HepG2 (cell line): ENCODE data around the gene SGTB. TPM values are rescaled to one million over a fixed set of nuclear protein-coding genes. Genes with fewer than 3 reads are reported as not detected.

ENCODE experiments used
- ATAC-seq: fragments of 200-7000 bp; cut with Tn5 transposase; 3 replicates; pipeline ENCODE4 v1.9.1; 2020; ENCODE audit warnings: mild to moderate bottlenecking, moderate library complexity
- BruUV-seq: library from RNA; stranded (reverse); fragments of 400-500 nt; replicated peaks from 2 replicates; lab custom pipeline; 2021; lab: Mats Ljungman, UMichigan
- CTCF ChIA-PET: fragments of 300-600 bp; formaldehyde crosslinking; extraction: SDS; loops from one replicate; lab custom pipeline; 2021; ENCODE audit warnings: low total read pairs, inconsistent platforms, low intra/inter-chr PET ratio; lab: Yijun Ruan, JAX
- POLR2A ChIA-PET: fragments of 350-600 bp; sonication (Branson Sonifier 250); formaldehyde crosslinking; loops from one replicate; lab custom pipeline; 2020; ENCODE audit warnings: antibody characterized with exemption, inconsistent platforms; lab: Yijun Ruan, JAX
- DNase-seq: peaks from one replicate; pipeline ENCODE4 v3.0.0-alpha.2; 2015; ENCODE audit warnings: low spot score
- FAIRE-seq: peaks from 3 replicates; lab custom pipeline; 2011; peaks lifted over from hg19 to GRCh38; lab: Jason Lieb, UNC
- H2AFZ ChIP-seq: one replicate; pipeline ENCODE4 v1.6.1; 2011; ENCODE audit warnings: low read length, inconsistent platforms
- H3K27ac ChIP-seq: fragments of 300-600 bp; 3 replicates; pipeline ENCODE4 v1.8.0; 2011; ENCODE audit warnings: mixed run types, mild to moderate bottlenecking, mixed read lengths, low read length, inconsistent platforms; ENCODE audit not compliant: insufficient read depth; ENCODE audit errors: extremely low read length
- H3K27me3 ChIP-seq, 2 experiments: fragments of 200-600 bp in 1 of 2; 2 replicates in 1 of 2; 3 replicates in 1 of 2; pipeline versions ENCODE4 v1.6.0 to v1.8.0; 2011; ENCODE audit warnings: low read length in 2 of 2, mild to moderate bottlenecking in 2 of 2, moderate library complexity in 2 of 2, inconsistent platforms in 1 of 2; ENCODE audit not compliant: insufficient read depth in 2 of 2, control insufficient read depth in 1 of 2
- H3K36me3 ChIP-seq, 2 experiments: fragments of 200-600 bp in 1 of 2; replicated peaks in 1 of 2; 2 replicates in 1 of 2; 3 replicates in 1 of 2; pipeline versions ENCODE4 v1.5.1 to v1.8.0; 2011; ENCODE audit warnings: low read length in 2 of 2, inconsistent platforms in 1 of 2; ENCODE audit not compliant: insufficient read depth in 2 of 2, control insufficient read depth in 1 of 2
- H3K4me1 ChIP-seq: 2 replicates; pipeline ENCODE4 v1.5.1; 2012; ENCODE audit warnings: low read length, inconsistent platforms; ENCODE audit not compliant: insufficient read depth
- H3K4me2 ChIP-seq: 2 replicates; pipeline ENCODE4 v1.6.0; 2011; ENCODE audit warnings: low read depth, low read length, inconsistent platforms
- H3K4me3 ChIP-seq, 3 experiments: fragments of 200-600 bp in 1 of 3; sonication (generic), shearing (Covaris generic) in 1 of 3; replicated peaks in 1 of 3; 2 replicates each; pipeline ENCODE4 v1.5.1; 2011 to 2016; ENCODE audit warnings: low read length in 3 of 3, inconsistent platforms in 2 of 3, low read depth in 2 of 3, mild to moderate bottlenecking in 2 of 3, control low read depth in 1 of 3, mixed read lengths in 1 of 3; ENCODE audit not compliant: insufficient read depth in 1 of 3
- H3K79me2 ChIP-seq: one replicate; pipeline ENCODE4 v1.6.1; 2011; ENCODE audit warnings: low read length, inconsistent platforms; ENCODE audit not compliant: insufficient read depth
- H3K9ac ChIP-seq: 2 replicates; pipeline ENCODE4 v1.6.0; 2011; ENCODE audit warnings: mild to moderate bottlenecking, low read depth, low read length, inconsistent platforms; ENCODE audit not compliant: insufficient read depth
- H3K9me3 ChIP-seq: 2 replicates; pipeline ENCODE4 v1.5.1; 2012; ENCODE audit warnings: mild to moderate bottlenecking, low read length
- H4K20me1 ChIP-seq: 2 replicates; pipeline ENCODE4 v1.6.0; 2011; ENCODE audit warnings: inconsistent platforms, mild to moderate bottlenecking, low read length, moderate library complexity; ENCODE audit not compliant: insufficient read depth
- ATF5 ChIP-seq: sonication (generic); formaldehyde crosslinking; IDR thresholded peaks from 2 replicates; pipeline ENCODE4 v1.4.0; 2020; ENCODE audit warnings: mild to moderate bottlenecking, low read depth, missing genetic modification reagents
- FOXJ3 ChIP-seq: sonication (generic); formaldehyde crosslinking; IDR thresholded peaks from 2 replicates; pipeline ENCODE4 v1.4.0; 2020; ENCODE audit warnings: missing genetic modification reagents, mild to moderate bottlenecking, borderline replicate concordance
- MEF2D ChIP-seq: sonication (generic); formaldehyde crosslinking; IDR thresholded peaks from 2 replicates; pipeline ENCODE4 v1.5.1; 2020; ENCODE audit warnings: mild to moderate bottlenecking, missing genetic modification reagents
- PHF21A ChIP-seq: sonication (generic); formaldehyde crosslinking; IDR thresholded peaks from 2 replicates; pipeline ENCODE4 v1.5.0; 2020; ENCODE audit warnings: mild to moderate bottlenecking, missing genetic modification reagents
- RBM22 ChIP-seq: fragments of 200-400 bp; formaldehyde crosslinking; optimal IDR thresholded peaks from 2 replicates; pipeline ENCODE3; 2017; ENCODE audit warnings: mild to moderate bottlenecking, low read length, moderate library complexity
- TP53 ChIP-seq: sonication (generic); formaldehyde crosslinking; conservative IDR thresholded peaks from 2 replicates; pipeline ENCODE4 v1.4.0; 2020; ENCODE audit warnings: missing genetic modification reagents
- ZC3H4 ChIP-seq: sonication (generic); formaldehyde crosslinking; IDR thresholded peaks from 2 replicates; pipeline ENCODE4 v1.4.0; 2020; ENCODE audit warnings: missing genetic modification reagents, borderline replicate concordance
- ZEB1 ChIP-seq: IDR thresholded peaks from 2 replicates; pipeline ENCODE4 v1.6.1; 2012; ENCODE audit warnings: mild to moderate bottlenecking, low read depth, inconsistent platforms; ENCODE audit not compliant: insufficient replicate concordance
- ZNF569 ChIP-seq: sonication (generic); formaldehyde crosslinking; IDR thresholded peaks from 2 replicates; pipeline ENCODE4 v1.5.0; 2020; ENCODE audit warnings: mild to moderate bottlenecking, missing genetic modification reagents, moderate library complexity, borderline replicate concordance
- ZNF879 ChIP-seq: sonication (generic); formaldehyde crosslinking; IDR thresholded peaks from 2 replicates; pipeline ENCODE4 v1.8.1; 2023; ENCODE audit warnings: missing genetic modification reagents
- WGBS: methylation state at CpG from one replicate; pipeline ENCODE4 v1.1.6; 2017; ENCODE audit warnings: low lambda C conversion rate; 5-methylcytosine and 5-hydroxymethylcytosine counted together
- in situ Hi-C: cut with HindIII; loops from 2 replicates; pipeline ENCODE4 v1.10.0; 2017; ENCODE audit warnings: low pct_unique_long_range_greater_than_20kb; ENCODE audit not compliant: extremely low pct_ligation_motif_present
- intact Hi-C: fragments of 100-400 bp; cut with micrococcal nuclease; formaldehyde crosslinking; loops from one replicate; pipeline ENCODE4 v1.10.0; 2022; ENCODE audit not compliant: unreplicated experiment
- polyA plus RNA-seq, 8 experiments: library from polyadenylated mRNA; depleted of rRNA in 3 of 8; stranded (reverse) in 7 of 8; unstranded in 1 of 8; fragments of >200 nt; fragmentation: Illumina TruSeq in 4 of 8; extraction: Trizol in 4 of 8; gene quantifications; 2 replicates each; pipeline versions ENCODE4 v1.2.1 to v1.2.3, GENCODE V29; 2011 to 2016; ENCODE audit warnings: low read depth in 4 of 8, missing spikeins in 1 of 8, mixed read lengths in 1 of 8; ENCODE audit not compliant: insufficient read depth in 1 of 8
- total RNA-seq, 5 experiments: library from RNA; depleted of rRNA; stranded (reverse); fragments of >200 nt; fragmentation: Illumina TruSeq; extraction: Trizol; gene quantifications; 2 replicates each; pipeline ENCODE4 v1.2.3, GENCODE V29; 2016; ENCODE audit warnings: low read depth in 1 of 5
- TF ChIP-seq, protein P1 (sequence below): sonication (generic); formaldehyde crosslinking; IDR thresholded peaks from 2 replicates; pipeline ENCODE4; 2020; ENCODE audit warnings: missing genetic modification reagents, mild to moderate bottlenecking, borderline replicate concordance

The SGTB gene
- total and polyA plus RNA-seq, 2 of the 13 experiments (the other 11 are each of a cell fraction or from before 2014, with no cell fraction given): 5.2 to 11.2 TPM

DNA sequence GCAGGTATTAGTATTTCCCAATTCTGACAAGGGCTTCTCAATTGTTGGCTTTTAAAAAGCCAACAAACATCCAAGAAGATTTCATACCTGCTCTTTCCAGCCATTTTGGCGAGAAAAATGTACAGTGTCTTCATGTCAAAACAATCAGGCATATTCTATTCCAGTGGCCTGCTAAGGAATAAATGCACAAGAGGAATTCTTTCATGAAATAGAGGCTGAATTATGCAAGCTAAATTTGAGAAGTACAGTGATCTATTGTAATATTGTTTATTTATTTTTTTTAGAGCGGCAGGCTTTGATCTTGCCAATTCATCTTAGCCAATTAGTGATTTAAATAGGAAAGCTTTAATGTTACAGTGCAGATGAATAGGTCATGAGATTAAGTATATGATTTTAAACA, 49.4 kb upstream of the SGTB start (continued):
- TF ChIP-seq MEF2D (CRISPR knock-in tag) (no peak), TP53 (no peak)
- TF ChIP-seq, all 625 proteins: peak for 0

GRCh38 chr5:65769539-65769938, 47.6 kb upstream of the SGTB start:
- TF ChIP-seq RBM22 (no peak), PHF21A (CRISPR knock-in tag) (no peak), ZEB1 (no peak), ZC3H4 (CRISPR knock-in tag) (no peak), ATF5 (CRISPR knock-in tag) (no peak), FOXJ3 (CRISPR knock-in tag) (no peak), ZNF569 (CRISPR knock-in tag) (no peak), ZNF879 (CRISPR knock-in tag) (no peak)
- TF ChIP-seq, protein P1, sequence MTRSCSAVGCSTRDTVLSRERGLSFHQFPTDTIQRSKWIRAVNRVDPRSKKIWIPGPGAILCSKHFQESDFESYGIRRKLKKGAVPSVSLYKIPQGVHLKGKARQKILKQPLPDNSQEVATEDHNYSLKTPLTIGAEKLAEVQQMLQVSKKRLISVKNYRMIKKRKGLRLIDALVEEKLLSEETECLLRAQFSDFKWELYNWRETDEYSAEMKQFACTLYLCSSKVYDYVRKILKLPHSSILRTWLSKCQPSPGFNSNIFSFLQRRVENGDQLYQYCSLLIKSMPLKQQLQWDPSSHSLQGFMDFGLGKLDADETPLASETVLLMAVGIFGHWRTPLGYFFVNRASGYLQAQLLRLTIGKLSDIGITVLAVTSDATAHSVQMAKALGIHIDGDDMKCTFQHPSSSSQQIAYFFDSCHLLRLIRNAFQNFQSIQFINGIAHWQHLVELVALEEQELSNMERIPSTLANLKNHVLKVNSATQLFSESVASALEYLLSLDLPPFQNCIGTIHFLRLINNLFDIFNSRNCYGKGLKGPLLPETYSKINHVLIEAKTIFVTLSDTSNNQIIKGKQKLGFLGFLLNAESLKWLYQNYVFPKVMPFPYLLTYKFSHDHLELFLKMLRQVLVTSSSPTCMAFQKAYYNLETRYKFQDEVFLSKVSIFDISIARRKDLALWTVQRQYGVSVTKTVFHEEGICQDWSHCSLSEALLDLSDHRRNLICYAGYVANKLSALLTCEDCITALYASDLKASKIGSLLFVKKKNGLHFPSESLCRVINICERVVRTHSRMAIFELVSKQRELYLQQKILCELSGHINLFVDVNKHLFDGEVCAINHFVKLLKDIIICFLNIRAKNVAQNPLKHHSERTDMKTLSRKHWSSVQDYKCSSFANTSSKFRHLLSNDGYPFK (CRISPR knock-in tag): no peak

More at GRCh38 chr5:65769539-65769938, 47.6 kb upstream of the SGTB start:
- H3K4me1 ChIP-seq: no peaks in the 10 kb centered on the region
- CTCF ChIA-PET: no interaction called here
- H3K27ac ChIP-seq: no peak overlapping the region
- intact Hi-C loops (no loop called here), in situ Hi-C loops (no loop called here)
- ATAC-seq (no peak), DNase-seq (no peak), FAIRE-seq (no peak)
- H3K9ac ChIP-seq: no peak overlapping the region
- no peaks in the 10 kb centered on the region for H3K9me3 ChIP-seq
- H4K20me1 ChIP-seq: no peaks in the 10 kb centered on the region
- H3K36me3 ChIP-seq: peaks cover 2 to 7% of the 10 kb centered on the region in 2 experiments; a peak in 2 of 5 replicates
- no peaks in the 10 kb centered on the region for H3K79me2 ChIP-seq
- 52% methylated on average over 1 of the region's 1 CpG for WGBS
- BruUV-seq: no TSS peak
- no peaks in the 10 kb centered on the region; a peak in 1 of 5 replicates for H3K27me3 ChIP-seq
- POLR2A ChIA-PET: no interaction called here
- H2AFZ ChIP-seq: no peak overlapping the region
- no peak overlapping the region for H3K4me3 ChIP-seq
- no peak overlapping the region for H3K4me2 ChIP-seq
